Naive thymus-derived CD8-positive, alpha-beta T cell (primary cell): ENCODE measurements around the gene SRSF1. TPM values are rescaled to one million over a fixed set of nuclear protein-coding genes. Genes with fewer than 3 reads are reported as not detected.
A peak's percentile ranks its signal among the peaks of the same experiment; 100 is the strongest.

ENCODE experiments used
- ATAC-seq, 2 donors: fragments of 150-1000 bp; cut with Tn5 transposase in 1 of 2; sonication (Bioruptor Pico), chemical (Tn5 transposase) in 1 of 2; 1 replicate in 1 of 2; 2 replicates in 1 of 2; pipeline ENCODE4 v1.10.0; 2021; ENCODE audit warnings: mild to moderate bottlenecking in 2 of 2, moderate library complexity in 2 of 2
- POLR2A ChIA-PET: fragments of 350-600 bp; sonication (Branson Sonifier 250); formaldehyde crosslinking; loops from one replicate; lab custom pipeline; 2021; ENCODE audit warnings: antibody characterized with exemption; lab: Charles Lee
- DNase-seq, 10 donors: peaks; one replicate each; pipeline versions ENCODE4 v3.0.0 to v3.0.0-alpha.2; 2020 to 2022
- H3K27ac Mint-ChIP-seq, 10 donors: one replicate each; pipeline ENCODE4 v1.8.0; 2020 to 2022; ENCODE audit warnings: mild to moderate bottlenecking in 10 of 10, mixed read lengths in 10 of 10, moderate library complexity in 4 of 10, inconsistent platforms in 1 of 10
- H3K27me3 Mint-ChIP-seq, 5 donors: one replicate each; pipeline ENCODE4 v1.8.0; 2021 to 2022; ENCODE audit warnings: mixed read lengths in 5 of 5
- H3K36me3 Mint-ChIP-seq, 3 donors: one replicate each; pipeline ENCODE4 v1.8.0; 2020 to 2022; ENCODE audit warnings: mixed read lengths in 3 of 3, mild to moderate bottlenecking in 2 of 3, inconsistent platforms in 1 of 3
- H3K4me1 Mint-ChIP-seq, 4 donors: one replicate each; pipeline ENCODE4 v1.8.0; 2021 to 2022; ENCODE audit warnings: mixed read lengths in 4 of 4
- H3K4me3 Mint-ChIP-seq, 10 donors: one replicate each; pipeline ENCODE4 v1.8.0; 2020 to 2022; ENCODE audit warnings: mild to moderate bottlenecking in 10 of 10, mixed read lengths in 10 of 10, moderate library complexity in 6 of 10, inconsistent platforms in 1 of 10
- H3K9me3 Mint-ChIP-seq, 9 donors: one replicate each; pipeline ENCODE4 v1.8.0; 2020 to 2022; ENCODE audit warnings: mixed read lengths in 9 of 9, mild to moderate bottlenecking in 3 of 9, inconsistent platforms in 1 of 9, moderate library complexity in 1 of 9
- polyA plus RNA-seq, 3 donors: library from polyadenylated mRNA; unstranded; fragments of 300-500 nt; fragmentation: Illumina TruSeq; gene quantifications; one replicate each; pipeline ENCODE4 v1.2.3, GENCODE V29; 2021
- total RNA-seq, 8 experiments: library from RNA in 2 of 8; stranded (reverse) in 2 of 8; gene quantifications; one replicate each; pipeline ENCODE4 v1.2.3 and lab custom pipeline; 2021 to 2026

SRSF1 gene
- total and polyA plus RNA-seq, 5 experiments from 2014 or later = 43.5 to 256 (median 51.6) TPM

DNA sequence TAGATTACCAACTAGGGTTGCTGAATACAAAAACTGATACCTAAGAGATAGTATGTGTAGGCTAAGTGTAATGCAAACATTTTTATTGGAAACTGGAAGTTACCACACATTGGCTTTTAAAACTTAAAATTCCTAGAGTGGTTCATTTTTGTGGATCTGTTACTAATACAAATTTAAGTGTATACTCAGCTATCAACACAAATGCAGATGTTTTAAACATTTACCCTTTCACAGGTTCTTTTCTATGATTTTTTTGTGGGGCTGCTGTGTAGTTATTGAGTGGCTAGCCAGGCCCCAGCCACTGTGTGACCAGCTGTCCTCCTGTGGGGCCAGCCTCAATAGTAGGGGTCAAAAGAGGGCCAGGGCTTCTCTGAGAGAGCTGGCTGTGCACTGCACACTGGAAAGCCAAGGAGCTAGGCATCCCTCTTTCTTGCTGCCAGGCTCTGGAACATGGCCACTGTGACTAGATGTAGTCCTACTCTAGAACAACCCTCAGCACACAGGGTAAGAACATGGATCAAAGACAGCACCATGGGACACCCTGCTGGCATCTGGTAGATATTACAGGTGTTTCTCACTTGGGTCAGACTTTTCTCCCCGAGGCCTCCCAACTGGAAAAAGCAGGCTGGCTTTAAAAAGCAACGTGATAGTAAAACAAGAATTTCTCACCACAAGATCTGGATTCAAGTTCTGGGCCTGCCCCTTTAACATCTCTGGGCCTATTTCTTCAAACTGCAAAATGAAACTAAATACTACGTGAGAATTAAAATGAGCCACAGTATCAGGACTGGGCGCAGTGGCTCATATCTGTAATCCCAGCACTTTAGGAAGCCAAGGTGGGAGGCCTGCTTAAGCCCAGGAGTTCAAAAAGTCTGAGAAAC, 11.7 kb downstream of the SRSF1 start:
- peak overlapping the region; percentile 31 to 88 (median 70) for H3K27ac Mint-ChIP-seq
- peak overlapping the region in 2 of 10 donors; percentile 2 to 9 for H3K4me3 Mint-ChIP-seq

DNA sequence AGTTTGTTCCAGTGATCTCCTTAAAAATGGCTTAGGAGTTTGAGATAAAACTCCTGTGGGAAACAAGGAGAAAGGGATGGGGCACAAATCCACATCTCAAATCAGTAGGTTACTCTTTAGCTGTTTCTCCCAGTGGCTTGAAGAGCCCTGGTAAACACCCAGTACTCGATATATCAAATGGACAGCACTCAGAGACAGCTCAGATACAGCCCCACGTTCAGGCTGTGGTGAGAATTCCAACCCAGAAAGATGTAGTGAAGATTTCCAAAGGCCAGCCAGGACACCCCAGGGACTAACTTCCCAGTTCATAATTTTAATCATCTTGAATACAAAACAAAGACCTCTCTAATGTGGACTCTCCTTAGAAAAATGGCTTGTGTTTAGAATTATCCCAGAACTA, 12.6 kb downstream of the SRSF1 start:
- peak overlapping the region; percentile 1 to 85 (median 66) for H3K27ac Mint-ChIP-seq
- no peak overlapping the region for H3K4me3 Mint-ChIP-seq
- H3K27me3 Mint-ChIP-seq = no peaks in the 10 kb centered on the region
- ATAC-seq (no peak), DNase-seq (no peak)
- POLR2A ChIA-PET = interaction anchor here (0.5 to 5.1 kb wide), 6 partner anchors 8 to 147 kb away, joined by 3 to 39 read pairs (median 5); partner anchors contain the start of gene SRSF1
- no peaks in the 10 kb centered on the region for H3K36me3 Mint-ChIP-seq
- H3K9me3 Mint-ChIP-seq = no peaks in the 10 kb centered on the region
- peaks cover 18 to 61% (median 56%) of the 10 kb centered on the region in 4 donors for H3K4me1 Mint-ChIP-seq

More for the DNA sequence above, 11.7 kb downstream of the SRSF1 start:
- peak in 9 of 10 donors; percentile 9 to 69 (median 42) for DNase-seq
- Mint-ChIP-seq H3K4me1 (peaks cover 16 to 58% (median 53%) of the 10 kb centered on the region in 4 donors), H3K36me3 (no peaks in the 10 kb centered on the region), H3K27me3 (no peaks in the 10 kb centered on the region), H3K9me3 (no peaks in the 10 kb centered on the region)
- POLR2A ChIA-PET = interaction anchor here (0.6 to 5.1 kb wide), 6 partner anchors 9 to 877 kb away, joined by 3 to 39 read pairs (median 5); partner anchors contain the start of gene SRSF1
- ATAC-seq = peak; percentile 69 to 84

GRCh38 chr17:57993471-57994365, 13.3 kb downstream of the SRSF1 start:
- no peaks in the 10 kb centered on the region for H3K9me3 Mint-ChIP-seq
- H3K27me3 Mint-ChIP-seq = peaks cover 0 to under 1% (median 0%) of the 10 kb centered on the region in 5 donors
- ATAC-seq (no peak), DNase-seq (no peak)
- H3K4me3 Mint-ChIP-seq = no peak overlapping the region
- POLR2A ChIA-PET = interaction anchor here (0.5 to 5.1 kb wide), 6 partner anchors 11 to 146 kb away, joined by 3 to 39 read pairs (median 4); partner anchors contain the start of genes MRPS23 and SRSF1
- H3K27ac Mint-ChIP-seq = peak overlapping the region; percentile 49 to 85 (median 70)
- no peaks in the 10 kb centered on the region for H3K36me3 Mint-ChIP-seq
- H3K4me1 Mint-ChIP-seq = peaks cover 19 to 61% (median 58%) of the 10 kb centered on the region in 4 donors

GRCh38 chr17:57991537-57991936, 15.5 kb downstream of the SRSF1 start:
- ATAC-seq = no peak
- Mint-ChIP-seq H3K27ac (peak overlapping the region in 3 of 10 donors; percentile 30 to 78 (median 66)), H3K27me3 (peaks cover 0 to 2% (median 0%) of the 10 kb centered on the region in 5 donors), H3K36me3 (no peaks in the 10 kb centered on the region), H3K9me3 (no peaks in the 10 kb centered on the region), H3K4me1 (peaks cover 24 to 64% (median 57%) of the 10 kb centered on the region in 4 donors), H3K4me3 (no peak overlapping the region)
- DNase-seq = no peak
- POLR2A ChIA-PET = interaction anchor here (3.7 kb wide), 1 partner anchor 15 kb away, joined by 44 read pairs; the partner anchor contains the start of gene SRSF1

DNA sequence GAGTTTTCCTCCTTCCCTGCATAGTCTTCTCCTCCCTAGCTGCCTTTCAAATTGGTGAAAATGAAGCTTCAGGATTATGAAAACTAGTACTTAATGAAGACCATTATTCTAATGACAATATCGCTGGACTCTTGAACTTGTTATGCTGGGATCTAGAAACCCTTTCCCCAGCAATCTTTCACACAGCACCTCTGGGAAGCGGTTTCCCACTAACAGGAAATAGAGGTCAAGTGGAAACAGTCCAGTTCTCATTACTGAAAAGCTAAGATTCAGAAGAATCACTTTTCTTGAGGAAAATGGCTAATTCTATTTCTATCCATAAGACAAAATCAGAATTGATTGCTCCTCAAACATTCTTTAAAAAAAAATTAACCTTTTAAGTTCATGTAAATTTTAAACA, 17.0 kb downstream of the SRSF1 start:
- Mint-ChIP-seq H3K4me3 (peak overlapping the region in 8 of 10 donors; percentile 43 to 96 (median 82)), H3K4me1 (peaks cover 28 to 71% (median 62%) of the 10 kb centered on the region in 4 donors), H3K36me3 (peaks cover 0 to 2% (median 0%) of the 10 kb centered on the region in 3 donors), H3K9me3 (no peaks in the 10 kb centered on the region), H3K27ac (peak overlapping the region in 6 of 10 donors; percentile 33 to 96 (median 74)), H3K27me3 (peaks cover 0 to 2% (median 0%) of the 10 kb centered on the region in 5 donors)
- DNase-seq (no peak), ATAC-seq (no peak)
- POLR2A ChIA-PET = interaction anchor here (0.7 to 3.7 kb wide), 6 partner anchors 8 to 107 kb away, joined by 3 to 44 read pairs (median 3); partner anchors contain the start of gene SRSF1

DNA sequence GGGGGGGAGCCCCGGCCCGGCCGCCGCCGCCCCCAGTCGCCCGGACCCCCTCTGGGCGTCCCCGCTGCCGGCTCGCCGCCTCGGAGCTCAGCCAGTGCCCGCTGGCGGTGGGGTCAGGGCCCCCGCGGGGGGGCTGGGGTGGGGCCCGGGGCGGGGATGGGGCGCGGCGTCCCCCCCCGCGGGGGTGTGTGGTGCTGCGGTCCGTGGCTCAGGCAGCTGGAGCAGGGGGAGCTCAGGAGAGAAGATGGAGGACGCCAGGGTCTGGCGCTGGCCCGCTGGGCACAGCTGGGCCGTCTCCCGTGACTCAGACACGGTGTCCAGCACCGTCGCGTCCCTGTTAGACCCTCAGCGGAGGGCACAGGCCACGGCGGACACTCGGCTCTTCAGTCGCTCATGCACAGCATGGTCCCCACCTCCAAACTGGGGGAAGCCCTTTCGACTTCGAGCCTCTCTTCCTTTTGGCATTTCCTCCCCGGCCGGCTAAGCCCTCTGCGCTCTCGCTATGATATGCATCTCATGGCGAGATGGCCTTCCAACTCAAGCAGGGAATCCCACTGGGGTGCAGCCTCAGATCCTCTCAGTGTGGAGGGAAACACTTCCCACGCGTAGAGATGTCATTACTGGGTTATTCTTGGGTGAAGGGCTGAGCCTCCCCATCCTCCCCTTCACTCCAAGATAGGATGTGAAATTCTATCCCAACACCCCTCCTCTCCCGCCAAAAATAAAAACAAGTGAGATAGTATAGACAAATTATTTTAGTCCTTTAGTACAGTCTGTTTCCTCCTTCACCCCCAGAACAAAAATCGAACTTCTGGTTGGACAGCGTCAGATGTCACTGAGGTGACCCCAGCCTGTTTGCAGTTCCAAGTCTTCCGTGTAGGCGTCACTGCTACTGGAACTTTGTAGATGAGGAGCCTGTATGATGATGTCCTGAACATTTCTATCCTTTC, 18.5 kb downstream of the SRSF1 start:
- ATAC-seq = peak; percentile 73 to 77
- H3K9me3 Mint-ChIP-seq = no peaks in the 10 kb centered on the region
- H3K4me3 Mint-ChIP-seq = peak overlapping the region; percentile 85 to 96 (median 94)
- H3K4me1 Mint-ChIP-seq = peaks cover 33 to 73% (median 68%) of the 10 kb centered on the region in 4 donors
- peak overlapping the region; percentile 89 to 97 (median 95) for H3K27ac Mint-ChIP-seq
- peak in 7 of 10 donors; percentile 45 to 81 (median 74) for DNase-seq
- H3K36me3 Mint-ChIP-seq = peaks cover 0 to 14% (median 0%) of the 10 kb centered on the region in 3 donors
- POLR2A ChIA-PET = interaction anchor here (0.7 to 3.7 kb wide), 11 partner anchors 8 to 139 kb away, joined by 3 to 44 read pairs (median 4); partner anchors contain the start of genes CUEDC1, MRPS23 and SRSF1
- H3K27me3 Mint-ChIP-seq = peaks cover 0 to 2% (median 0%) of the 10 kb centered on the region in 5 donors

- POLR2A ChIA-PET = interaction anchor here (0.7 to 3.7 kb wide), 11 partner anchors 7 to 138 kb away, joined by 3 to 44 read pairs (median 5); partner anchors contain the start of genes MRPS23 and SRSF1
- peak within 1 kb of the TSS; percentile 92 to 97 (median 95) for H3K27ac Mint-ChIP-seq
These were observed 19.3 kb downstream of the SRSF1 start, which contains the start of gene VEZF1 for GRCh38 chr17:57987581-57988300. VEZF1 (minus strand) TSS chr17:57988254; CDS start chr17:57988111, 143 bp downstream.

DNA sequence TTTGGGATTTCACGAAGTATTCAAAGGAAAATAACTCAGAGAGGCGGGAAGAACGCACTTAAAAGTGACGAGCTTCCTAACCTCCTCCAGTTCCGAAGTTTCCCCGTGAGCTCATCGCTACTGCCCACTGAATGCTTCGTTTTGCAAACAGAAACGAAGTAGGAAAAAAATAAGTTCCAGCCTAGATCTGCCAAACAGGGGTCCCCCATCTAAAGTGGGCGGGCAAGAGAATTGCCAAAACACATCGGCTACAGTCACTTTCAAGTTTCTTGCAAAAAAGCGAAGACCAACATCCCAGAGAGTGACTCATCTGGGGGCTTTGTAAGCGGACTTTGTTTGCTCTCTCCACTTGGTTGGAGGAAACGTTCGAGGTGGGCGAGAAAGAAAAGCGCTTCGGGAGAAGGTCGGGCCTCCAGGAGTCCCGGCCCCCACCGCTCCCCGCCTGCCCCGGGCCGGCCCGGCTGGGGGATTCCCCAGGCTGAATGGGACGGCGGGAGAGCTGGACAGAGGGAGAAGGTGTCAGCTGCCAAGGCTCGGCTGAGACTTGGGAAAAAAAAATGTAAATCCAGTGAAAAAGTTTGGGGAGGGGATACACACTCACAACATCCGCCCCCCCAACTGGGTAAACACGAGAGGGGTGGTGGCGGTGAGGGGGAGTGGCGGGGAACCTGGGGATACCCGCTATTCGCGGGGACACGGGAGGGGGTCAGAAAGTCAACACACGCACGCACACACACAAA, 20.0 kb downstream of the SRSF1 start:
- DNase-seq (peak in 7 of 10 donors; percentile 19 to 70 (median 27)), ATAC-seq (peak; percentile 2 to 18)
- peak overlapping the region; percentile 86 to 96 (median 93) for H3K27ac Mint-ChIP-seq
- peaks cover 40 to 77% (median 71%) of the 10 kb centered on the region in 4 donors for H3K4me1 Mint-ChIP-seq
- H3K27me3 Mint-ChIP-seq = peaks cover 0 to 2% (median 0%) of the 10 kb centered on the region in 5 donors
- POLR2A ChIA-PET = interaction anchor here (0.9 to 2.8 kb wide), 8 partner anchors 8 to 168 kb away, joined by 3 to 20 read pairs (median 6); partner anchors contain the start of genes CUEDC1, MRPS23 and SRSF1
- H3K9me3 Mint-ChIP-seq = no peaks in the 10 kb centered on the region
- peak overlapping the region; percentile 88 to 96 (median 94) for H3K4me3 Mint-ChIP-seq
- peaks cover 0 to 27% (median 0%) of the 10 kb centered on the region in 3 donors for H3K36me3 Mint-ChIP-seq

More at GRCh38 chr17:57987581-57988300, 19.3 kb downstream of the SRSF1 start, which contains the start of gene VEZF1:
- H3K9me3 Mint-ChIP-seq = no peaks in the 10 kb centered on the region
- DNase-seq (peak; percentile 63 to 87 (median 75)), ATAC-seq (peak; percentile 75 to 79)
- peak within 1 kb of the TSS; percentile 88 to 96 (median 95) for H3K4me3 Mint-ChIP-seq
- peaks cover 39 to 75% (median 70%) of the 10 kb centered on the region in 4 donors for H3K4me1 Mint-ChIP-seq
- H3K27me3 Mint-ChIP-seq = peaks cover 0 to 2% (median 0%) of the 10 kb centered on the region in 5 donors
- H3K36me3 Mint-ChIP-seq = peaks cover 0 to 20% (median 0%) of the 10 kb centered on the region in 3 donors

DNA sequence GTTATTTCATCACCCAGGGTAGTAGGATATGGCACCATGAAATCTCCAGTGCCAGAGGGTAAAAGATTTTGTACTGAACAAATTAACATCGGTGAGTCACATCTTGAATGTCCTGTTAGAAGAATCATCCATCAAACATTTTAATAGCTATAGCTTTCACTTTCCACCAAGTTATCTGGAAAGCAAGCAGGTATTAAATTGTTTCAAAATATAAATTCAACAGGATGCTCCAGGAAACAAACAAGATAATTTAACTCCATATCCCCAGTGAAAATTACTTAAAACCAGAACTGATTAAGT, 21.4 kb downstream of the SRSF1 start:
- Mint-ChIP-seq H3K4me1 (peaks cover 43 to 80% (median 76%) of the 10 kb centered on the region in 4 donors), H3K9me3 (no peaks in the 10 kb centered on the region), H3K4me3 (peak overlapping the region; percentile 28 to 96 (median 64)), H3K27ac (peak overlapping the region in 9 of 10 donors; percentile 17 to 53 (median 35)), H3K27me3 (peaks cover 0 to 2% (median 0%) of the 10 kb centered on the region in 5 donors), H3K36me3 (peaks cover 0 to 41% (median 0%) of the 10 kb centered on the region in 3 donors)
- POLR2A ChIA-PET = interaction anchor here (0.6 to 2.6 kb wide), 6 partner anchors 10 to 115 kb away, joined by 3 to 20 read pairs (median 4); partner anchors contain the start of gene SRSF1
- DNase-seq (no peak), ATAC-seq (no peak)
